ENCODE results near the gene SYT6. TPM values are rescaled to one million over a fixed set of nuclear protein-coding genes. Genes with fewer than 3 reads are reported as not detected.

Gene SYT6
- total RNA-seq, 1 experiment from 2014 or later: not detected

GRCh38 chr1:114088392-114089299 is 65.0 kb downstream of the SYT6 start:
- H3K4me3 ChIP-seq (ENCODE audit: low read depth in 2 of 2, low read length in 2 of 2): no peak overlapping the region
- in situ Hi-C loops (cut with HindIII; ENCODE audit: low pct_unique_long_range_greater_than_20kb, low sequenced_read_pairs) (no loop called here), intact Hi-C loops (cut with micrococcal nuclease; ENCODE audit: unreplicated experiment) (no loop called here)
- H3K36me3 ChIP-seq (ENCODE audit: control insufficient read depth, insufficient read depth, low read length): no peaks in the 10 kb centered on the region
- no peak overlapping the region for H3K27ac ChIP-seq (ENCODE audit: low read length)
- no peak for ATAC-seq
- H3K4me1 ChIP-seq (ENCODE audit: control insufficient read depth, insufficient read depth, low read length): no peaks in the 10 kb centered on the region
- H3K27me3 ChIP-seq (ENCODE audit: control insufficient read depth, insufficient read depth, low read length): peaks cover 5% of the 10 kb centered on the region; the same call in 1 of the 2 replicates
- DNase-seq (ENCODE audit: low read depth, low spot score): no peak
- CTCF ChIA-PET: no interaction called here
- TF ChIP-seq CTCF (IDR thresholded peaks at IDR 0.05): no peak
- TF ChIP-seq POLR2AphosphoS5 (IDR thresholded peaks at IDR 0.05; ENCODE audit: low read depth, low read length): no peak
- no peak for TF ChIP-seq TCF7L2 (IDR thresholded peaks at IDR 0.05; ENCODE audit: low read depth, low read length)
- TF ChIP-seq SIN3A (IDR thresholded peaks at IDR 0.05; ENCODE audit: borderline replicate concordance, insufficient read depth, low read depth, low read length): no peak
- TF ChIP-seq REST (IDR thresholded peaks at IDR 0.05; ENCODE audit: insufficient read depth in 1 of 2, low read depth in 2 of 2, low read length in 1 of 2): no peak
- BruUV-seq (replicated peaks): no TSS peak
- POLR2A ChIA-PET: no interaction called here
- H3K9me3 ChIP-seq (ENCODE audit: control insufficient read depth, insufficient read depth, low read depth, low read length): no peaks in the 10 kb centered on the region

GRCh38 chr1:114087495-114087894 is 66.2 kb downstream of the SYT6 start:
- Histone ChIP-seq H3K27ac (ENCODE audit: low read length) (no peak overlapping the region), H3K36me3 (ENCODE audit: control insufficient read depth, insufficient read depth, low read length) (no peaks in the 10 kb centered on the region), H3K4me3 (ENCODE audit: low read depth in 2 of 2, low read length in 2 of 2) (no peak overlapping the region), H3K9me3 (ENCODE audit: control insufficient read depth, insufficient read depth, low read depth, low read length) (no peaks in the 10 kb centered on the region), H3K27me3 (ENCODE audit: control insufficient read depth, insufficient read depth, low read length) (peaks cover 5% of the 10 kb centered on the region; the same call in 1 of the 2 replicates), H3K4me1 (ENCODE audit: control insufficient read depth, insufficient read depth, low read length) (no peaks in the 10 kb centered on the region)
- in situ Hi-C loops (cut with HindIII; ENCODE audit: low pct_unique_long_range_greater_than_20kb, low sequenced_read_pairs) (no loop called here), intact Hi-C loops (cut with micrococcal nuclease; ENCODE audit: unreplicated experiment) (no loop called here)
- ChIA-PET CTCF (no interaction called here), POLR2A (no interaction called here)
- BruUV-seq (replicated peaks): no TSS peak
- ATAC-seq: no peak
- TF ChIP-seq CTCF (IDR thresholded peaks at IDR 0.05) (no peak), SIN3A (IDR thresholded peaks at IDR 0.05; ENCODE audit: borderline replicate concordance, insufficient read depth, low read depth, low read length) (no peak), REST (IDR thresholded peaks at IDR 0.05; ENCODE audit: insufficient read depth in 1 of 2, low read depth in 2 of 2, low read length in 1 of 2) (no peak), POLR2AphosphoS5 (IDR thresholded peaks at IDR 0.05; ENCODE audit: low read depth, low read length) (no peak), TCF7L2 (IDR thresholded peaks at IDR 0.05; ENCODE audit: low read depth, low read length) (no peak)
- DNase-seq (ENCODE audit: low read depth, low spot score): no peak

Measured in Panc1 (cell line).